GM12878 (cell line): ENCODE measurements around the gene SYNPO. TPM values are rescaled to one million over a fixed set of nuclear protein-coding genes. Genes with fewer than 3 reads are reported as not detected.

Experiments
- ATF2 ChIP-seq: IDR thresholded peaks from 2 replicates; pipeline ENCODE4 v1.6.1; 2012; ENCODE audit warnings: low read length, inconsistent platforms
- BRCA1 ChIP-seq: IDR thresholded peaks from 2 replicates; pipeline ENCODE4 v1.6.1; 2011; ENCODE audit warnings: low read depth, low read length, improper control_type of control experiment
- CHD2 ChIP-seq: IDR thresholded peaks from 2 replicates; pipeline ENCODE4 v1.6.1; 2011; ENCODE audit warnings: low read depth, low read length, improper control_type of control experiment, borderline replicate concordance
- REST ChIP-seq: IDR thresholded peaks from 2 replicates; pipeline ENCODE4 v1.6.1; 2012; ENCODE audit warnings: mild to moderate bottlenecking, low read depth, low read length
- SMAD1 ChIP-seq: fragments of 450-650 bp; IDR thresholded peaks from 2 replicates; pipeline ENCODE4 v1.6.1; 2018; ENCODE audit warnings: mild to moderate bottlenecking, low read depth; ENCODE audit not compliant: partially characterized antibody
- SPI1 ChIP-seq: IDR thresholded peaks from 2 replicates; pipeline ENCODE4 v1.6.1; 2011; ENCODE audit warnings: low read depth, mild to moderate bottlenecking, low read length, moderate library complexity, borderline replicate concordance; ENCODE audit not compliant: insufficient read depth
- SREBF1 ChIP-seq: IDR thresholded peaks from 2 replicates; pipeline ENCODE4 v1.6.1; 2012; ENCODE audit warnings: mild to moderate bottlenecking, low read length
- polyA plus RNA-seq, 11 experiments: library from polyadenylated mRNA; depleted of rRNA in 4 of 11; unstranded in 6 of 11; stranded (reverse) in 5 of 11; fragments of >200 nt; fragmentation: Nextera tagmentation in 4 of 11; fragmentation: Illumina TruSeq in 1 of 11; extraction: Ambion mirVana in 4 of 11; extraction: Trizol in 1 of 11; gene quantifications; 1 replicate in 1 of 11; 2 replicates in 10 of 11; pipeline versions ENCODE4 v1.2.1 to v1.2.3, GENCODE V29; 2011 to 2016; ENCODE audit warnings: inconsistent platforms in 2 of 11, missing spikeins in 2 of 11, low read depth in 1 of 11
- total RNA-seq, 4 experiments: library from RNA; depleted of rRNA in 3 of 4; stranded (reverse); fragments of >200 nt in 3 of 4; fragmentation: Illumina TruSeq in 1 of 4; extraction: Trizol in 1 of 4; gene quantifications; 2 replicates each; pipeline versions ENCODE4 v1.2.1 to v1.2.3, GENCODE V29; 2013 to 2021
- TF ChIP-seq, protein P1 (sequence below): fragments of 450-650 bp; IDR thresholded peaks from 2 replicates; pipeline ENCODE4 v1.6.1; 2016; ENCODE audit warnings: mild to moderate bottlenecking

Gene SYNPO
- total and polyA plus RNA-seq, 10 of the 15 experiments (the other 5 are each of a cell fraction or from before 2014, with no cell fraction given), result 0.77 to 21.0 (median 3.9) TPM

- TF ChIP-seq, protein P1, sequence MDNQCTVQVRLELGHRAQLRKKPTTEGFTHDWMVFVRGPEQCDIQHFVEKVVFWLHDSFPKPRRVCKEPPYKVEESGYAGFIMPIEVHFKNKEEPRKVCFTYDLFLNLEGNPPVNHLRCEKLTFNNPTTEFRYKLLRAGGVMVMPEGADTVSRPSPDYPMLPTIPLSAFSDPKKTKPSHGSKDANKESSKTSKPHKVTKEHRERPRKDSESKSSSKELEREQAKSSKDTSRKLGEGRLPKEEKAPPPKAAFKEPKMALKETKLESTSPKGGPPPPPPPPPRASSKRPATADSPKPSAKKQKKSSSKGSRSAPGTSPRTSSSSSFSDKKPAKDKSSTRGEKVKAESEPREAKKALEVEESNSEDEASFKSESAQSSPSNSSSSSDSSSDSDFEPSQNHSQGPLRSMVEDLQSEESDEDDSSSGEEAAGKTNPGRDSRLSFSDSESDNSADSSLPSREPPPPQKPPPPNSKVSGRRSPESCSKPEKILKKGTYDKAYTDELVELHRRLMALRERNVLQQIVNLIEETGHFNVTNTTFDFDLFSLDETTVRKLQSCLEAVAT, result no peak
- no peak for TF ChIP-seq SREBF1
- TF ChIP-seq REST, result no peak
- 0 out of 2 replicates have a peak, but pooled peaks have one; percentile 29 for TF ChIP-seq ATF2
- no peak for TF ChIP-seq CHD2
- no peak for TF ChIP-seq SPI1
- no peak for TF ChIP-seq BRCA1
- TF ChIP-seq SMAD1, result no peak
These were observed 17.1 kb upstream of the SYNPO start (continued) for GRCh38 chr5:150623152-150623877.
